ENCODE measurements around the gene PIAS1. TPM values are rescaled to one million over a fixed set of nuclear protein-coding genes. Genes with fewer than 3 reads are reported as not detected.

PIAS1 gene
- total RNA-seq, 1 donor from 2014 or later, result 71.6 TPM

DNA sequence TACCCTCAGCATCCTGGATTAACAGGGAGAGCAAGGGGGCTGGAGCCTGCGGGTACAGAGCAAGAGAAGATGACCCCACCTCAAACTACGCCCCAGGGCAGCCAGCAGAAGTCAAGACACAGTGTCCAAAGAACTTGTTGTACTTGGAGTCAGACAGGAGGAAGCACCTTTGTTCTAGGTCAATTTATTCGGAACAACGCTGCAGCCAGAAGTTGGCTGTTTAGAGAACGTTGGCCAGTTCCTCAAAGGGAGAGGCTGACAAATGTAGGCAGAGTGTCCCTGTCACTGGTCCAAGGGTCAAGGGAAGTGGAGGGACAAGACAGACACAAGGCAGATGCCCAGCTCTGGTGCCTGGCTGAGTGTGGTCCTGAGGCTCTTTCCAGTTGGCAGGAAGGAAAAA is 32.1 kb upstream of the PIAS1 start:
- Mint-ChIP-seq H3K4me3 (ENCODE audit: low read depth) (no peak overlapping the region), H3K4me1 (ENCODE audit: low read depth) (peaks cover 29% of the 10 kb centered on the region), H3K36me3 (ENCODE audit: insufficient read depth) (no peaks in the 10 kb centered on the region), H3K27me3 (no peaks in the 10 kb centered on the region), H3K27ac (no peak overlapping the region), H3K9me3 (ENCODE audit: low read depth) (peaks cover 3% of the 10 kb centered on the region)
- TF ChIP-seq, protein P1, sequence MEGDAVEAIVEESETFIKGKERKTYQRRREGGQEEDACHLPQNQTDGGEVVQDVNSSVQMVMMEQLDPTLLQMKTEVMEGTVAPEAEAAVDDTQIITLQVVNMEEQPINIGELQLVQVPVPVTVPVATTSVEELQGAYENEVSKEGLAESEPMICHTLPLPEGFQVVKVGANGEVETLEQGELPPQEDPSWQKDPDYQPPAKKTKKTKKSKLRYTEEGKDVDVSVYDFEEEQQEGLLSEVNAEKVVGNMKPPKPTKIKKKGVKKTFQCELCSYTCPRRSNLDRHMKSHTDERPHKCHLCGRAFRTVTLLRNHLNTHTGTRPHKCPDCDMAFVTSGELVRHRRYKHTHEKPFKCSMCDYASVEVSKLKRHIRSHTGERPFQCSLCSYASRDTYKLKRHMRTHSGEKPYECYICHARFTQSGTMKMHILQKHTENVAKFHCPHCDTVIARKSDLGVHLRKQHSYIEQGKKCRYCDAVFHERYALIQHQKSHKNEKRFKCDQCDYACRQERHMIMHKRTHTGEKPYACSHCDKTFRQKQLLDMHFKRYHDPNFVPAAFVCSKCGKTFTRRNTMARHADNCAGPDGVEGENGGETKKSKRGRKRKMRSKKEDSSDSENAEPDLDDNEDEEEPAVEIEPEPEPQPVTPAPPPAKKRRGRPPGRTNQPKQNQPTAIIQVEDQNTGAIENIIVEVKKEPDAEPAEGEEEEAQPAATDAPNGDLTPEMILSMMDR (IDR thresholded peaks at IDR 0.05; ENCODE audit: unreplicated experiment), result no peak
- DNase-seq (ENCODE audit: low spot score, unreplicated experiment), result no peak

DNA sequence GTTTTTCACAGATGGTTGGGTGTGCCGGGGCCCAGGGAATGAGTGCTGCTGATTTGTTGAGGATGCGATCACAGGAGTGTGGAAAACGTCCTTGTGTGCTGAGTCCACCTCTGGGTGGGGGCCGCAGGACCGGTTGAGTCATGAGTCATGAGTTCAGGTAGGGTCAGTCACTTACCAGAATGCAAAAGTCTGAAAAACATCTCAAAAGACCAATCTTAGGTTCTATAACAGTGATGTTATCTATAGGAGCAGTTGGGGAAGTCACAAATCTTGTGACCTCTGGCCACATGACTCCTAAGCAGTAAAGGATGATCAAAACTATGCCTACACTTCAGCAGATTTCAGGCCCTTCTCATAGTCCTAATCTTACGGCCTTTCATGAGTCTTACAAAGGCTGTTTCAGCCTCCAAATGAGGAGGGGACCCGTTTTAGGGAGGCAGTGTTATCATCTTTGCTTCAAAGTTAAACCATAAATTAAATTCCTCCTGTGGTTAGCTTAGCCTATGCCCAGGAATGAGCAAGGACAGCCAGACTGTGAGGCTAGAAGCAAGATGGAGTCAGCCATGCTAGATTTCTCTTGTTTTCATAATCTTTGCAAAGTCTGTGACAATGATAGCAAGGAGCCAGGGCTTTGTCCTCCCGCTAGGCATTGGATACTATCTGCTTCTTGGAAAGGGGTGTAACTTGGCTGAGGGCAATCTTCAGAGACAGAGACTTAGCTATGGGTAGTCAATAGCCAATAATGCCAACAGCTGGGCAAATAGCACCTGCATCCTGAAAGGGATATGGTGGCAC is 30.6 kb upstream of the PIAS1 start:
- peaks cover 4% of the 10 kb centered on the region for H3K9me3 Mint-ChIP-seq (ENCODE audit: low read depth)
- peaks cover 26% of the 10 kb centered on the region for H3K4me1 Mint-ChIP-seq (ENCODE audit: low read depth)
- H3K36me3 Mint-ChIP-seq (ENCODE audit: insufficient read depth), result no peaks in the 10 kb centered on the region
- TF ChIP-seq, protein P1 (IDR thresholded peaks at IDR 0.05; ENCODE audit: unreplicated experiment), result no peak
- H3K27me3 Mint-ChIP-seq, result no peaks in the 10 kb centered on the region
- H3K27ac Mint-ChIP-seq, result no peak overlapping the region
- H3K4me3 Mint-ChIP-seq (ENCODE audit: low read depth), result no peak overlapping the region
- no peak for DNase-seq (ENCODE audit: low spot score, unreplicated experiment)

DNA sequence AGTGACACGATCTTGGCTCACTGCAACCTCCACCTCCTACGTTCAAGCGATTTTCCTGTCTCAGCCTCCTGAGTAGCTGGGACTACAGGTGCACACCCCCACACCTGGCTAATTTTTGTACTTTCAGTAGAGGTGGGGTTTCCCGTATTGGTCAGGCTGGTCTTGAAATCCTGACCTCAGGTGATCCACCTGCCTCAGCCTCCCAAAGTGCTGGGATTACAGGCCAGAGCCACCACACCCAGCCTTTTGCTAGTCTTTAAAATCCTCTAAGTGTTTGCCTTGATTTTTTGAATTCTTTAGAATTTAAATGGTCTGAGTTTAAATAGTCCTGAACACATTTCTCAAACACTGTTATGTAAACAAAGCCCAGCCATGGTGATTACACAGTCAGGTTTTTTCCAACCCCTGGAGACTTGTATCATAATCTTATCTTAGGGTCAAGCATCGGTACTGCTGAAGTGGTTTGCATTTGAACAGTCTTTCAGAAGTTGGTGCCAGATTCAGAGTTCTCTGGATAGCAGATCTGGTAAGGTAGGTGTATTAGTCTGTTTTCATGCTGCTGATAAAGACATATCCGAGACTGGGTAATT is 28.2 kb upstream of the PIAS1 start:
- H3K27ac Mint-ChIP-seq, result peak overlapping the region; percentile 59

DNA sequence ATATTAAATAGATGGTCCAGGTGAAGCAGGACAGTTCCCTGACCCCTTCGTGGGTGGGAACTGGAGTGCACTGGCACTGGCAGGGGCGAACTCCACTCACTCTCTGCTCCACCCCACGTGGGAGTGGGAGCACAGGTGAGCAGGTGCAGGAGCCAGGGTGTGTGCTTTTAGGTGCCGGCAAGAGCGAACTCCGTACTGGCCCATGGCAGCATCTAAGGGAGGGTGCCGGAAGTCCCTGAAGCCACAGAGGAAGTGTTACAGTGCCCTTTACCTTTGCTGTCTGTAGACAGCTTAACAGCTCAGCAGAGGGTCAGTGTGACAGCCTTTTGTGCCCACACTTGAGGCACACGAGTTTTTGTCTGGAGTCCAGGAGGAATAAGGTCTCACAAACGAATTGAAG is 26.7 kb upstream of the PIAS1 start:
- Mint-ChIP-seq H3K4me1 (ENCODE audit: low read depth) (peaks cover 17% of the 10 kb centered on the region), H3K9me3 (ENCODE audit: low read depth) (peaks cover 4% of the 10 kb centered on the region), H3K4me3 (ENCODE audit: low read depth) (no peak overlapping the region), H3K36me3 (ENCODE audit: insufficient read depth) (no peaks in the 10 kb centered on the region), H3K27me3 (no peaks in the 10 kb centered on the region), H3K27ac (no peak overlapping the region)
- no peak for DNase-seq (ENCODE audit: low spot score, unreplicated experiment)
- TF ChIP-seq, protein P1 (IDR thresholded peaks at IDR 0.05; ENCODE audit: unreplicated experiment), result no peak

More for the DNA sequence above, 28.2 kb upstream of the PIAS1 start:
- peaks cover 17% of the 10 kb centered on the region for H3K4me1 Mint-ChIP-seq (ENCODE audit: low read depth)
- peaks cover 4% of the 10 kb centered on the region for H3K9me3 Mint-ChIP-seq (ENCODE audit: low read depth)
- H3K36me3 Mint-ChIP-seq (ENCODE audit: insufficient read depth), result no peaks in the 10 kb centered on the region
- DNase-seq (ENCODE audit: low spot score, unreplicated experiment), result no peak
- no peaks in the 10 kb centered on the region for H3K27me3 Mint-ChIP-seq
- no peak overlapping the region for H3K4me3 Mint-ChIP-seq (ENCODE audit: low read depth)
- TF ChIP-seq, protein P1 (IDR thresholded peaks at IDR 0.05; ENCODE audit: unreplicated experiment), result no peak

DNA sequence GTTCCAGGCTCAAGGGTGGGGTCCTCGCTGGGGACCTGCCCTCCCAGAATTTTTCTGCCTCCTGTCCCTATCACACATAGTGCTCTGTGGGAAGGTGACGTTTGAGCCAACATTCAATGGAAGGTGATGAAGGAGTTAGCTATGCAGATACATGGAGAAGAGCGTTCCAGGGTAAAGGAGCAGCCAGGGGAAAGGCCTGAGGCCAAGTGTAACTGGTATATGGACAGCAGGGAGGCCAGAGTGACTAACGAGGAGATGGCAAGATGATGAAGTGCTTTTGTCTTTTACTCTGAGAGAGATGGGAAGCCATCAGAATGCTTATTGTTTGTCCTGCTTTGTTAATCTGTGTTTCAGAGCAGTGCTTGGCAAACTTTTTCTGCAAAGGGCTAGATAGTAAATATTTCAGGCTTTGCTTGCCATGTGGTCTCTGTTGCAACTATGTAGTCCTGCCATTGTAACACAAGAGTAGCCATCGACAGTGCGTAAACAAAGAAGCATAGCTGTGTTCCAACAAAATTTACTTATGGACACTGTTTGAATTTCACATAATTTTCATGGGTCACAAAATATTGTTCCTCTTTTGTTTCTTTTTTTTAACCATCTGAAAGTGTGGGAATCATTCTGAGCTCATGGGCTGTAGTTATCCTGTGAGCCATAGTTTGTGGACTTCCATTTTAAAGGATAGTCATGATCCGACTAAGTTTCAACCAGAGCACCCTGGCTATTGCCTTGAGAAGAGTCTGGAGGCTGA is 25.8 kb upstream of the PIAS1 start:
- Mint-ChIP-seq H3K27me3 (no peaks in the 10 kb centered on the region), H3K9me3 (ENCODE audit: low read depth) (peaks cover 4% of the 10 kb centered on the region), H3K36me3 (ENCODE audit: insufficient read depth) (no peaks in the 10 kb centered on the region), H3K4me1 (ENCODE audit: low read depth) (peaks cover 16% of the 10 kb centered on the region), H3K27ac (peak overlapping the region; percentile 8), H3K4me3 (ENCODE audit: low read depth) (no peak overlapping the region)
- no peak for DNase-seq (ENCODE audit: low spot score, unreplicated experiment)
- TF ChIP-seq, protein P1 (IDR thresholded peaks at IDR 0.05; ENCODE audit: unreplicated experiment), result no peak
